EL (cell line): ENCODE results near the gene KDELR1.
"Not testable (repeated sequence)": the region's sequence is repeated elsewhere in the genome, so short reads cannot be mapped to it uniquely, and the experiment has no call there.

Experiments
- DNase-seq: peaks from one replicate; pipeline ENCODE4 v3.0.0-alpha.2; 2016

Gene KDELR1

DNA sequence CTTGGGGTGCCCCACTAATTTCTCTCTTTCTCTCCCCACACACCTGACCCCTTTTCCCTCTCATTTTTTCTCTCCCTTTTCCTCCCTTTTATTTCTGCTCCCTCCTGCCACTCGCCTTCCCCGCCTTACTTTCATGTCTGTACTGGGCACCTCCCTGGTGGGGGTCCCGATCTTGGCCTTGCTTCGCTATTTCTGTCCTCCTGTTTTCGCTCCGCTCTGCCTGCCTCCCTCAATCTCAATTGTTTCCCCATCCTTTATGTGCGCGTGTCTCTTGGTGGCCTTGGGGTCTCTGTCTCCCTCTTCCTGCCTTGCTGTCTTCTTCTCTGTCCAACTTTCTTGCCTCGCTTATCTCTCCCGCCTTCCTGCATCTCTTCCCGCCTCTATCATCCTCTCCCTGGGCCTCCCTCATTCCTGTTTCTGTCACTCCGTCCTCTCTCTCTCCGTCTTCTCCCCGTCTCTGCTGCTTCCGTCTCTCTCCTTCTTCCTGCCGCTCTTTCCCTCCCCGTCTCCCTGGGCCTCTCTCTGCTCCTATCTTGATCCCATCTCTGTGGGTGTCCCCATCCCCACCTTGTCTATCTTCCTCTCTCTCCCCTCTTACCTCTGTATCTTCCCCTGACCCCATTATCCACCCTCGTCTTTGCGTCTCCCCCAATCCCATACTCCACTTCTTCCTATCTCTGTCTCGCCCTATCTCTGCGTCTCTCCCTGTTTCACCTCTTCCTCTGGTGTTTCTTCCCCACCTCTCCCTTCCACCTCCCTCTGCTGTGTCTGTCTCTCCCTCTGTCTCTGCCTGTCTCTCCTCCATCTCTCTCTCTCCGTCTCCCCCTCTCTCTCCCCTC is 6.1 kb upstream of the KDELR1 start:
- no peak for DNase-seq

DNA sequence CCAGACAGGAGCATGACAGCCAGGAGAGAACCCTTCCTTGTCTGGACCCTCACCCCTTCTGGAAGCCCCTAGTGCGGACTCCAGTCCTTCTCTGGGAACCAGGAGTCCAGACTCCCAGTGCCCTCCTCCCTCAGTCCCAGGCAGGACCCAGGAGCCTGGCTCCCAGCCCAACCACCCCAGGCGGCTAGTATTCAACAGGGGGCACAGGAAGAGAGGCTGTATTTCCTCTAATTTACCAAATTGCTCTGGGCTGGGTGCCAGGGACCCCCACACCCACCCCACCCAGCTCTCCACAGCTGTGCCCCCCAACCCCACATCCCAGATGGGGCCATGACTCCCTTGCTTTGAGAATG is 5.4 kb upstream of the KDELR1 start:
- DNase-seq = no peak

- no peak for DNase-seq
Observed at GRCh38 chr19:48396016-48396823, 4.9 kb upstream of the KDELR1 start.

DNA sequence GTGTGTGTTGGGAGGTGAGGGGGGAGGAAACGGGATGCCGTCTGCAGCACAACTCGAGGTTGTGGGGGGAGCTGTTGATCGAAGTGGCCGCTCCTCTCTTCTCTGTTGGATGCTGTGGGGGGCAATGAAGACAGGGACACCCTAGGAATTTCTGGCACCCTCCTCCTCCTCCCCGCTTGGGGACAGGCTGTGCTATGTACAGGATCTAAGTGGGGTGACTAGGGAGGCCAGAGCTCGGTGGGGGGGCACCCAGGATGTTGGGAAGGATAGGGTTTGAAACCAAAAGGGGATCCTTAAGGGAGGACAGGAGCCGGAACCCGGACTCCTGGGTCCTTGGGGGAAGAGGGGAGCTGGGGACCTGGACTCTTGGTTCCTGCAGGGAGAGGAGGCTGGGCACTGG is 4.1 kb upstream of the KDELR1 start:
- no peak for DNase-seq

DNA sequence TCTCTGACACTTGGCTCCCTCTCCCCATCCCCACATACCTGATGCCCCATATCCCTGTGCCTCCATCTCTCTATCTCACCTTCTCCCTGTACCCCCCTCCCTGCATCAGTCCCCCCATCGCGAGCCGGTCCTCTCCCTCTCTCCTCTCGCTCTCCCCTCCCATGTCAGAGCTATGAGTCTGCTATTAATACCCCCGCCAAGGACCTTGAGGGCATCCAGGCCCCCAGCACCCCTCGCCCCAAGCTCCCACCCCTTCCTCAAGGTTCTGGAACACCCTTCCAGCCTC is 3.8 kb upstream of the KDELR1 start:
- DNase-seq = no peak

- no peak for DNase-seq
Observed at GRCh38 chr19:48394331-48395169, 3.2 kb upstream of the KDELR1 start.

DNA sequence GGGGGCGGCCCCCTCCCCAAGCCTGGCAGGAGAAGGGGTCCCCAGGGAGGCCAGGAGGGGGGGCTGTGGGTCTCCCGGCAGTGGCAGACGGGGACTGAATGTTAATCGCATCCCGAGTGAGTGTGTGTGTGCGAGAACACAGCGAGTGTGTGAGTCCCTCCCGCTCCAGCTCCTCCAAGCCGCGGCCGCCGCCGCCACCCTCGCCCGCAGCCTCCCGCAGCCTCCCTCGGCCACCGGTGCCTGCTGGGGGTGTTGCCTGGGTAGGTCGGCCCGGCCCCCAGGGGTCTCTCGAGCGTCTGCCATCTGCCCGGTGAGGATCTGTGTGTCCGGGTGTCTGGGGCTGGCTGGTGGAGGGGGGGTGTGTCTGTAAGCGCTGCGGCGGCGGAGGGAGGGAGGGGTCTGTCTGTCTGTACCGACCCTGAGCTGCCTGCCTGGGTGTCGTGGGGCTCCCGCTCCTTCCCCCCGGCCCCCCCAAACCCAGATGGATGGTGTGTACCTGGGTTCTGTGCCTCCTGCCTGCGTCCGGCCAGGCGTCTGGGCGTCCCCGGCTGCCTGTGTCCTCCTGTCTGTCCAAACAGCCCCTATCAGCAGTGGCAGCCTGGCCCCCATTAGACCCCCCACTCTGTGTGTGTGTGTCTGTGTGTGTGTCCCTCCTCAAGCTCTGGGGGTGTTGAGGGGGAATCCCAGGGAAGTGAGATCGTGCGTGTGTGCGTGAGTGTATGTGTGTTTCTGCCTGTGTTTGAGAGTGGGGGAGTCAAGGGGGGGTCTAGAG is 2.4 kb upstream of the KDELR1 start, which contains the start of gene GRIN2D:
Gene GRIN2D, plus strand, starts transcription at position 110 of the 772 bp plus-strand sequence. CDS start 4,725 bp downstream, outside the sequence.
- no peak for DNase-seq

DNA sequence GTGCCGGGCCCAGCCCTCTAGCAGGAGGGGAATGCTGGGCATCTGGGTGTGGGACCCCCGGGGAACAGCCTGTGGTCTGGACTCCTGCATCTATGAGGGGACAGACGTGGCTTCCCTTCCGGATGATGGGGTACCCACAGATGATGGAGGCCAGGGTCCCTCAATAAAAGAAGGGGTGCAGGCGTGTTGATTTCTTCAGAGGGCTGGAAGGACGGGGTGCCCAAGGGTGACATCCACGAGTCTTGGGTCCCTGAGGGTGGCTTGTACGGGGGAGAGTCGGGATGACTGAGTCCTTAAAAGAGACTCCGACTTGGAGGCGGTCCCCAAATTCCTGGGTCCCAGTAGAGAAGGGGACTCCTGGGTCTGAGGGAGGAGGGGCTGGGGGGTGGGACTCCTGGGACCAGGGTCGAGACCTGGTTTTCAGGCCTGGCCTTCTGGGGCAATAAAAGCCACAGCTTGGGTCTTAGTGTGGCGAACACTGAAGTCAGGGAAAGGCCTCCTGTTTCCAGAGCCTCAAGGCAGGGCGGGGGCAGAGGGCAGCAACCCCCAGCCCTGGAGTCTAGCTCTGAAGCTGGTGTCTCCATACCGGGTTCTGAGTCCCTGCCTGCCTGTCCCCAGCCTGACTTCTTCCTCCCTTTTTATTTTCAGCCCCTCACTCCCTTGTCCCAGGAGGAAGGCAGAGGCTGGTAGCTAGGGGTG is 1.7 kb upstream of the KDELR1 start:
- no peak for DNase-seq

GRCh38 chr19:48392006-48392344 is 624 bp upstream of the KDELR1 start:
- not testable (repeated sequence) for DNase-seq

- peak; percentile 58 for DNase-seq
Observed at GRCh38 chr19:48390188-48391099, 907 bp downstream of the KDELR1 start.

DNA sequence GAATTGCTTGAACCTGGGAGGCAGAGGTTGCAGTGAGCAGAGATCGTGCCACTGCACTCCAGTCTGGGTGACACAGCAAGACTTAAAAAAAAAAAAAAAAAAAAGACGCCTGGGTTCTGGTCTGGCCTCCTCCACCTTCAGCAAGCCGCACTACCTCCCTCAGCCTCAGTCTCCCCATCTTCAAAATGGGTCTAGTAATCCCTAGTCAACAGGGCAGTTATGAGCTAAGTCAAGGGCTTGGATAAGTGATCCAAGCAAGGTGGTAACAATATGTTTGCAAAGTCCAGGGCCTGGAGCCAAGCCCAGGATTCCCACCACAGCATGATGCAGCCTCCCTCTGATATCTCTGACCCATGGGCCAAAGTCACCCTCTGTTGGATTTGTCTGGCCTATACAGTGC is 4.4 kb downstream of the KDELR1 start:
- DNase-seq = no peak

- DNase-seq = no peak
Observed at GRCh38 chr19:48385461-48386087, 5.8 kb downstream of the KDELR1 start.

GRCh38 chr19:48382286-48382685 is 9.1 kb downstream of the KDELR1 start:
- DNase-seq = no peak

DNA sequence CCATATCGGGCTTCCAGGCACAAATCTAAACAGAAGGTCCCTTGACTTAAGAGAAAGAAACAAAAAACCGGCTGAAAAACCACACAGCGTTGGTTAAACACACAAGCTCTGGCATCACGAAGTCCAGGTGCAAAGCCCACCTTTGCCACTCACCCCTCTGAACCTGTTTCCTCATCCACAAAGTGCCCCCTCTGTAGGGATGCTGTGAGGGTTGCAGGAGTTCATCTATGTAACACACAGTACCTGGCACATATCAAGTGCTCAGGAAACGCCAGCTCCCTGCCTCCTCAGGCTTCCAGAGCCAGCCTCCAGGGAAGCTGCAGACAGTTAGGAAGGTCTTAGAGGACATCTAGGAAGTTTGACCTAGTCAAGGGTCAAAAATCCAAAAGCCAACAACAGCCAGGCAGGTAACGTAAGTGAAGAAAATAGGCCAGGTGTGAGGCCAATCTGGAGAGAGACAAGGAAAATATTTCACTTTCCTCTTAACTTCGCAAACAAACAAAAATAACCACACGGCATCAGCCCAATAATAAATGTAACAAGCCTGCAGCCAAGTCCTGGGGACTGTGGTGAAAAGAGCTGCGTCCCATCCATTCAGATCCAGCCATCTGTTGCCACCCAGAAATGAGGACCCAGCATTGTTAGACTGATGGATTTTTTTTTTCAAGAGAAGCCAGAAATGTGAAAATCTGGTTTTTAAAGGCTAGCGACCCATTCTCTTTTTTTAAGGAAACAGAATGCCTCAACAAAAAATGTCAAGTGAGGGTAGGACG is 10.0 kb downstream of the KDELR1 start:
- no peak for DNase-seq

DNA sequence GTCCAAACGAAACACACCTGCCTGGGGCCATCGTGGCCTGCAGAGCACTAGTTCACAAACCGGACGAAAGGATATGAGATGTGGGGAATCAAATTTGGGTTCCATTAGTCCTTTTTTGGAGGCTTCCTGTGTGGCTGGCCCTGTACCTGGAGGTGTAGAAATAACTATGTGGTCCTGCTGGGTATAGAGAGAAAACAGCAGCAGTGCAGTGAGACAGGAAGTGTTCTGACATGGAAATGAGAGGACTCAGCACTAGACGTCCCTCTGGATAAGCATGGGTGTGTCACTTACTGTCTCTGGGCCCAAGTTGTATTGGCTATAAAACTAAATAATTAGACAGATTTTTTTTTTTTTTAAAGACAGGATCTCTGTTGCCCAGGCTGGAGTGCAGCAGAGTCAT is 12.3 kb downstream of the KDELR1 start:
- no peak for DNase-seq

GRCh38 chr19:48378194-48378570 is 13.2 kb downstream of the KDELR1 start:
- no peak for DNase-seq

DNA sequence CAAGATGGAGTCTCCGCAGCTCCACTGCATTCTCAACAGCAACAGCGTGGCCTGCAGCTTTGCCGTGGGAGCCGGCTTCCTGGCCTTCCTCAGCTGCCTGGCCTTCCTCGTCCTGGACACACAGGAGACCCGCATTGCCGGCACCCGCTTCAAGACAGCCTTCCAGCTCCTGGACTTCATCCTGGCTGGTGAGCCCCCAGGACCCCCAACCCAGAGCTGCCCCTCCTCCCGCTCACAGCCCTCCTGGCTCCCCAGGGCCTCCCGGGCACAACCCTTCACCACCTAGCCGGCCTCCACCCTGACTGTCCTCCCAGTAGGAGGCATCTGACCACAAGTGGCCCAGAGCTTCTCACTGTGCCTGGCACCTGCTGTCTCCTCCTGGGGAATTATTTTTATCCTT is 17.8 kb downstream of the KDELR1 start:
- no peak for DNase-seq

DNA sequence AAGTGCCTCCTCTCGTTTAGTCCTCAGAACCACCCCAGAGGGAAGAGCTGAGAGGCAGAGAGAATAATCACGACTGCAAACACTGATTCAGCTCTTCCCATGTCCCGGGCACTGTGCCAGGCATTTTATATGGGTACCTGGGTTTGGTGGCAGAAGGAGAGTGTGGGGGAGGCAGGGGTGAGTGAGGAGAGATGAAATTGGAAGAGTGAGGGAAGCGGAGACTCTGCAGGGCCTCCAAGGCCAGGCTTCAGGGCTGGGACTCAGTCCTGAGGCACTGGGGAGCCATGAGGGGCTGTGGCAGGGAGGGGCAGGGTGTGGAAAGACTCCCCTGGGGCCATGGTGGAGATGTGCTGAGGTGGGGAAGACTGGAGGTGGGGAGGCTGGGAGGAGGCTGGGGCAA is 18.4 kb downstream of the KDELR1 start:
- DNase-seq = no peak

DNA sequence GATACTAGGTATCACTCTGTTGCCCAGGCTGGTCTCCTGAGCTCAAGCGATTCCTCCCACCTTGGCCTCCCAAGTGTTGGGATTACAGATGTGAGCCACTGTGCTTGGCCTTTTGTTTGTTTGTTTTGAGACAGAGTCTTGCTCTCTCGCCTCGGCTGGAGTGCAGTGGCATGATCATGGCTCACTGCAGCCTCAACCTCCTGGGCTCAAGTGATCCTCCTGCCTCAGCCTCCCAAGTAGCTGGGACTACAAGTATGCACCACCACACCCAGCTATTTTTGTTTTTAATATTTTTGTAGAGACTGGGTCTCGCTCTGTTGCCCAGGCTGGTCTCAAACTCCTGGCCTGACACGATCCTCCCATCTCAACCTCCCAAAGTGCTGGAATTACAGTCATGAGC is 19.6 kb downstream of the KDELR1 start:
- not testable (repeated sequence) for DNase-seq

- DNase-seq = no peak
Observed at GRCh38 chr19:48371367-48371766, 20.0 kb downstream of the KDELR1 start.
